ENCODE results near the gene RBMS3. TPM values are rescaled to one million over a fixed set of nuclear protein-coding genes. Genes with fewer than 3 reads are reported as not detected.

The RBMS3 gene
- total RNA-seq, 1 experiment from 2014 or later = 8.7 TPM

- no peak for TF ChIP-seq CREB1 (CRISPR knock-in tag; IDR thresholded peaks at IDR 0.05)
- no peak for TF ChIP-seq USF1 (CRISPR knock-in tag; IDR thresholded peaks at IDR 0.05)
- no peak for TF ChIP-seq NFATC4 (CRISPR knock-in tag; IDR thresholded peaks at IDR 0.05)
- TF ChIP-seq NR2C2 (CRISPR knock-in tag; IDR thresholded peaks at IDR 0.05) = no peak
- TF ChIP-seq ELF4 (CRISPR knock-in tag; IDR thresholded peaks at IDR 0.05; ENCODE audit: low read depth) = no peak
- TF ChIP-seq RELA (CRISPR knock-in tag; IDR thresholded peaks at IDR 0.05; ENCODE audit: borderline replicate concordance) = no peak
- TF ChIP-seq FOXP1 (CRISPR knock-in tag; IDR thresholded peaks at IDR 0.05; ENCODE audit: borderline replicate concordance) = no peak
- TF ChIP-seq ZNF423 (CRISPR knock-in tag; IDR thresholded peaks at IDR 0.05) = no peak
- Mint-ChIP-seq H3K4me3 (no peak overlapping the region), H3K27ac (no peak overlapping the region), H3K9me3 (no peaks in the 10 kb centered on the region), H3K36me3 (no peaks in the 10 kb centered on the region), H3K4me1 (peaks cover 8% of the 10 kb centered on the region), H3K27me3 (ENCODE audit: low read depth) (no peaks in the 10 kb centered on the region)
- DNase-seq (ENCODE audit: low spot score) = no peak
- ATAC-seq = no peak
- ChIA-PET POLR2A (no interaction called here), CTCF (no interaction called here)
Measured at GRCh38 chr3:29312960-29313452, 32.1 kb downstream of the RBMS3 start.

GRCh38 chr3:29313981-29314726, 33.3 kb downstream of the RBMS3 start:
- ChIA-PET POLR2A (no interaction called here), CTCF (no interaction called here)

DNA sequence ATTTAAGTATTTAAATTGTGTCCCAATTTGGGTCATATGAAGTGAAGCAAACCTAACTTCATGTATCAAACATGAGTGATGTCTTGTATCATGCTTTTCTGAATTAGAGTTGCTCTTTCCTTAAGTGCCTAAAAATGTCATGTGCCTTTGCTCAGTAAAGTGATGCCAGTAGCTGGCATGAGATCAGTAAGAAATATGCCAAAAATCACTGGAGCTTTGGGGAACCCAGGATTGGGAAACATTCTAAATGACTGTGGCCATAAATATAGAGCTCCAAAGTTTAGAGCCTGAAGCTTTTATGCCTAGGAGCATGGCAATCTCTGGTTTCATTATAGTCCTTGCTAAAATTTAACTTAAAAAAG, 33.8 kb downstream of the RBMS3 start:
- Mint-ChIP-seq H3K27me3 (ENCODE audit: low read depth) (no peaks in the 10 kb centered on the region), H3K27ac (no peak overlapping the region), H3K4me1 (peaks cover 10% of the 10 kb centered on the region), H3K36me3 (no peaks in the 10 kb centered on the region), H3K9me3 (no peaks in the 10 kb centered on the region), H3K4me3 (no peak overlapping the region)
- ChIA-PET CTCF (no interaction called here), POLR2A (no interaction called here)
- ATAC-seq (no peak), DNase-seq (ENCODE audit: low spot score) (no peak)
- TF ChIP-seq SMAD3 (CRISPR knock-in tag; IDR thresholded peaks at IDR 0.05; ENCODE audit: borderline replicate concordance) (no peak), ZNF532 (CRISPR knock-in tag; IDR thresholded peaks at IDR 0.05; ENCODE audit: borderline replicate concordance) (no peak), ATF1 (CRISPR knock-in tag; IDR thresholded peaks at IDR 0.05) (no peak), ZNF671 (CRISPR knock-in tag; IDR thresholded peaks at IDR 0.05) (no peak)
- TF ChIP-seq, protein P1, sequence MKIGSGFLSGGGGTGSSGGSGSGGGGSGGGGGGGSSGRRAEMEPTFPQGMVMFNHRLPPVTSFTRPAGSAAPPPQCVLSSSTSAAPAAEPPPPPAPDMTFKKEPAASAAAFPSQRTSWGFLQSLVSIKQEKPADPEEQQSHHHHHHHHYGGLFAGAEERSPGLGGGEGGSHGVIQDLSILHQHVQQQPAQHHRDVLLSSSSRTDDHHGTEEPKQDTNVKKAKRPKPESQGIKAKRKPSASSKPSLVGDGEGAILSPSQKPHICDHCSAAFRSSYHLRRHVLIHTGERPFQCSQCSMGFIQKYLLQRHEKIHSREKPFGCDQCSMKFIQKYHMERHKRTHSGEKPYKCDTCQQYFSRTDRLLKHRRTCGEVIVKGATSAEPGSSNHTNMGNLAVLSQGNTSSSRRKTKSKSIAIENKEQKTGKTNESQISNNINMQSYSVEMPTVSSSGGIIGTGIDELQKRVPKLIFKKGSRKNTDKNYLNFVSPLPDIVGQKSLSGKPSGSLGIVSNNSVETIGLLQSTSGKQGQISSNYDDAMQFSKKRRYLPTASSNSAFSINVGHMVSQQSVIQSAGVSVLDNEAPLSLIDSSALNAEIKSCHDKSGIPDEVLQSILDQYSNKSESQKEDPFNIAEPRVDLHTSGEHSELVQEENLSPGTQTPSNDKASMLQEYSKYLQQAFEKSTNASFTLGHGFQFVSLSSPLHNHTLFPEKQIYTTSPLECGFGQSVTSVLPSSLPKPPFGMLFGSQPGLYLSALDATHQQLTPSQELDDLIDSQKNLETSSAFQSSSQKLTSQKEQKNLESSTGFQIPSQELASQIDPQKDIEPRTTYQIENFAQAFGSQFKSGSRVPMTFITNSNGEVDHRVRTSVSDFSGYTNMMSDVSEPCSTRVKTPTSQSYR (CRISPR knock-in tag; IDR thresholded peaks at IDR 0.05) = no peak

More at GRCh38 chr3:29313981-29314726, 33.3 kb downstream of the RBMS3 start:
- TF ChIP-seq NFE2L1 (CRISPR knock-in tag; IDR thresholded peaks at IDR 0.05) = no peak
- no peak for TF ChIP-seq RORB (CRISPR knock-in tag; IDR thresholded peaks at IDR 0.05)
- TF ChIP-seq USF2 (CRISPR knock-in tag; IDR thresholded peaks at IDR 0.05) = no peak
- TF ChIP-seq NR2C2 (CRISPR knock-in tag; IDR thresholded peaks at IDR 0.05) = no peak
- no peak for TF ChIP-seq ZNF512 (CRISPR knock-in tag; IDR thresholded peaks at IDR 0.05; ENCODE audit: borderline replicate concordance)
- no peak for TF ChIP-seq CBFB (CRISPR knock-in tag; IDR thresholded peaks at IDR 0.05; ENCODE audit: low read depth)
- TF ChIP-seq IRF1 (CRISPR knock-in tag; IDR thresholded peaks at IDR 0.05) = no peak
- peaks cover 10% of the 10 kb centered on the region for H3K4me1 Mint-ChIP-seq
- no peak overlapping the region for H3K4me3 Mint-ChIP-seq
- DNase-seq (ENCODE audit: low spot score) = no peak
- no peak for ATAC-seq
- no peaks in the 10 kb centered on the region for H3K36me3 Mint-ChIP-seq
- H3K27ac Mint-ChIP-seq = no peak overlapping the region
- no peaks in the 10 kb centered on the region for H3K27me3 Mint-ChIP-seq (ENCODE audit: low read depth)
- H3K9me3 Mint-ChIP-seq = no peaks in the 10 kb centered on the region

Measured in WTC11 (cell line).